Lower leg skin (tissue), 3 donors: ENCODE data around the gene DLGAP5.

ENCODE experiments used
- CTCF ChIP-seq, 3 donors: fragments of 450-650 bp; IDR thresholded peaks; one replicate each; pipeline ENCODE4 v1.5.1; 2016; ENCODE audit warnings: antibody characterized with exemption in 3 of 3, mild to moderate bottlenecking in 3 of 3, moderate library complexity in 2 of 3
- POLR2A ChIP-seq, 2 donors: fragments of 450-650 bp; IDR thresholded peaks; one replicate each; pipeline ENCODE4 v1.6.1; 2016 to 2017; ENCODE audit warnings: antibody characterized with exemption in 2 of 2, mild to moderate bottlenecking in 1 of 2, moderate library complexity in 1 of 2

- no peak for TF ChIP-seq CTCF (IDR thresholded peaks at IDR 0.05)
- no peak for TF ChIP-seq POLR2A (IDR thresholded peaks at IDR 0.05)
Observed at GRCh38 chr14:55157080-55157479, 34.3 kb downstream of the DLGAP5 start.
